IPS-20b (cell line): ENCODE results near the gene MEI1.

ENCODE experiments used
- H3K27ac ChIP-seq: one replicate; pipeline ENCODE4 v1.5.1; 2013; ENCODE audit warnings: low read length
- H3K27me3 ChIP-seq: 2 replicates; pipeline ENCODE4 v1.6.1; 2013; ENCODE audit warnings: mild to moderate bottlenecking, low read length, inconsistent platforms; ENCODE audit not compliant: insufficient read depth
- H3K36me3 ChIP-seq: 2 replicates; pipeline ENCODE4 v1.6.1; 2013; ENCODE audit warnings: low read depth, mild to moderate bottlenecking, inconsistent platforms, low read length, moderate library complexity; ENCODE audit not compliant: insufficient read depth
- H3K4me1 ChIP-seq: 2 replicates; pipeline ENCODE4 v1.6.1; 2013; ENCODE audit warnings: mild to moderate bottlenecking, control low read depth, inconsistent platforms, low read length, moderate library complexity; ENCODE audit not compliant: insufficient read depth
- H3K4me3 ChIP-seq: 2 replicates; pipeline ENCODE4 v1.5.1; 2013; ENCODE audit warnings: mild to moderate bottlenecking, low read length, inconsistent platforms
- H3K9ac ChIP-seq: 2 replicates; pipeline ENCODE4 v1.6.1; 2013; ENCODE audit warnings: low read depth, mild to moderate bottlenecking, inconsistent platforms, low read length, moderate library complexity
- H3K9me3 ChIP-seq: 2 replicates; pipeline ENCODE4 v1.6.1; 2013; ENCODE audit warnings: mild to moderate bottlenecking, low read depth, low read length, inconsistent platforms; ENCODE audit not compliant: insufficient read depth

The MEI1 gene

GRCh38 chr22:41816241-41816640, 116.9 kb downstream of the MEI1 start:
- Histone ChIP-seq H3K4me3 (no peak overlapping the region), H3K9me3 (no peaks in the 10 kb centered on the region), H3K4me1 (no peaks in the 10 kb centered on the region), H3K27me3 (no peaks in the 10 kb centered on the region), H3K9ac (no peak overlapping the region), H3K27ac (no peak overlapping the region), H3K36me3 (peaks cover 23% of the 10 kb centered on the region)

- Histone ChIP-seq H3K9me3 (no peaks in the 10 kb centered on the region), H3K4me1 (no peaks in the 10 kb centered on the region), H3K36me3 (peaks cover 19% of the 10 kb centered on the region), H3K27ac (no peak overlapping the region), H3K4me3 (no peak overlapping the region), H3K27me3 (no peaks in the 10 kb centered on the region), H3K9ac (no peak overlapping the region)
These were observed 117.6 kb downstream of the MEI1 start for GRCh38 chr22:41816871-41817270.

- H3K36me3 ChIP-seq: peaks cover 19% of the 10 kb centered on the region
- H3K4me3 ChIP-seq: no peak overlapping the region
- no peak overlapping the region for H3K9ac ChIP-seq
- H3K9me3 ChIP-seq: no peaks in the 10 kb centered on the region
- no peak overlapping the region for H3K27ac ChIP-seq
- H3K27me3 ChIP-seq: no peaks in the 10 kb centered on the region
- H3K4me1 ChIP-seq: no peaks in the 10 kb centered on the region
These were observed 118.7 kb downstream of the MEI1 start for GRCh38 chr22:41818011-41818410.

GRCh38 chr22:41818596-41818995, 119.3 kb downstream of the MEI1 start:
- peaks cover 14% of the 10 kb centered on the region for H3K36me3 ChIP-seq
- no peaks in the 10 kb centered on the region for H3K4me1 ChIP-seq
- no peaks in the 10 kb centered on the region for H3K9me3 ChIP-seq
- no peak overlapping the region for H3K9ac ChIP-seq
- no peaks in the 10 kb centered on the region for H3K27me3 ChIP-seq
- no peak overlapping the region for H3K27ac ChIP-seq
- no peak overlapping the region for H3K4me3 ChIP-seq

- Histone ChIP-seq H3K9me3 (no peaks in the 10 kb centered on the region), H3K4me1 (peaks cover 5% of the 10 kb centered on the region), H3K27me3 (no peaks in the 10 kb centered on the region), H3K36me3 (peaks cover 10% of the 10 kb centered on the region), H3K9ac (no peak overlapping the region), H3K4me3 (no peak overlapping the region), H3K27ac (no peak overlapping the region)
These were observed 120.0 kb downstream of the MEI1 start for GRCh38 chr22:41819257-41819656.

GRCh38 chr22:41820447-41820846, 121.1 kb downstream of the MEI1 start:
- Histone ChIP-seq H3K9ac (no peak overlapping the region), H3K27ac (no peak overlapping the region), H3K9me3 (no peaks in the 10 kb centered on the region), H3K4me1 (peaks cover 5% of the 10 kb centered on the region), H3K27me3 (no peaks in the 10 kb centered on the region), H3K36me3 (peaks cover 13% of the 10 kb centered on the region), H3K4me3 (no peak overlapping the region)

- no peak overlapping the region for H3K27ac ChIP-seq
- no peaks in the 10 kb centered on the region for H3K27me3 ChIP-seq
- H3K9me3 ChIP-seq: no peaks in the 10 kb centered on the region
- H3K4me3 ChIP-seq: no peak overlapping the region
- no peak overlapping the region for H3K9ac ChIP-seq
- H3K4me1 ChIP-seq: peaks cover 9% of the 10 kb centered on the region
- H3K36me3 ChIP-seq: peaks cover 9% of the 10 kb centered on the region; the same call in 1 of the 2 replicates
These were observed 122.4 kb downstream of the MEI1 start for GRCh38 chr22:41821471-41822316.

- Histone ChIP-seq H3K9me3 (no peaks in the 10 kb centered on the region), H3K27ac (no peak overlapping the region), H3K9ac (no peak overlapping the region), H3K27me3 (no peaks in the 10 kb centered on the region), H3K4me3 (no peak overlapping the region), H3K36me3 (peaks cover 9% of the 10 kb centered on the region; the same call in 1 of the 2 replicates), H3K4me1 (peaks cover 9% of the 10 kb centered on the region)
These were observed 123.2 kb downstream of the MEI1 start for GRCh38 chr22:41822317-41823057.

GRCh38 chr22:41823797-41824196, 124.5 kb downstream of the MEI1 start:
- peaks cover 9% of the 10 kb centered on the region for H3K4me1 ChIP-seq
- no peaks in the 10 kb centered on the region for H3K27me3 ChIP-seq
- H3K27ac ChIP-seq: no peak overlapping the region
- H3K9me3 ChIP-seq: no peaks in the 10 kb centered on the region
- H3K36me3 ChIP-seq: peaks cover 9% of the 10 kb centered on the region; the same call in 1 of the 2 replicates
- H3K4me3 ChIP-seq: no peak overlapping the region
- no peak overlapping the region for H3K9ac ChIP-seq

GRCh38 chr22:41825376-41825775, 126.1 kb downstream of the MEI1 start:
- Histone ChIP-seq H3K4me3 (no peak overlapping the region), H3K27ac (no peak overlapping the region), H3K9me3 (no peaks in the 10 kb centered on the region), H3K4me1 (peaks cover 9% of the 10 kb centered on the region), H3K36me3 (peaks cover 5% of the 10 kb centered on the region; the same call in 1 of the 2 replicates), H3K27me3 (no peaks in the 10 kb centered on the region), H3K9ac (no peak overlapping the region)

- Histone ChIP-seq H3K9ac (no peak overlapping the region), H3K4me1 (peaks cover 9% of the 10 kb centered on the region), H3K27me3 (no peaks in the 10 kb centered on the region), H3K27ac (no peak overlapping the region), H3K9me3 (no peaks in the 10 kb centered on the region), H3K36me3 (peaks cover 5% of the 10 kb centered on the region; the same call in 1 of the 2 replicates), H3K4me3 (no peak overlapping the region)
These were observed 126.7 kb downstream of the MEI1 start for GRCh38 chr22:41826021-41826420.
